Rectal smooth muscle tissue (tissue), 1 donor: Measurements from ENCODE around the gene KCNQ5.
"Not testable (repeated sequence)": the region's sequence is repeated elsewhere in the genome, so short reads cannot be mapped to it uniquely, and the experiment has no call there.

ENCODE experiments used
- H3K27ac ChIP-seq: one replicate; pipeline ENCODE4 v1.7.0; 2013; ENCODE audit warnings: low read depth, low read length, inconsistent platforms
- H3K27me3 ChIP-seq: one replicate; pipeline ENCODE4 v1.7.0; 2013; ENCODE audit warnings: low read length; ENCODE audit not compliant: control insufficient read depth, insufficient read depth
- H3K36me3 ChIP-seq: one replicate; pipeline ENCODE4 v1.7.0; 2013; ENCODE audit warnings: low read length; ENCODE audit not compliant: control insufficient read depth, insufficient read depth
- H3K4me1 ChIP-seq: one replicate; pipeline ENCODE4 v1.7.0; 2013; ENCODE audit warnings: low read length; ENCODE audit not compliant: control insufficient read depth, insufficient read depth
- H3K4me3 ChIP-seq: one replicate; pipeline ENCODE4 v1.7.0; 2013; ENCODE audit warnings: low read length
- H3K9ac ChIP-seq: one replicate; pipeline ENCODE4 v1.7.0; 2013; ENCODE audit warnings: low read length

KCNQ5 gene

GRCh38 chr6:72967329-72967728 lies 345.5 kb downstream of the KCNQ5 start:
- Histone ChIP-seq H3K9ac (no peak overlapping the region), H3K27me3 (no peaks in the 10 kb centered on the region), H3K36me3 (no peaks in the 10 kb centered on the region), H3K4me3 (no peak overlapping the region), H3K4me1 (no peaks in the 10 kb centered on the region), H3K27ac (no peak overlapping the region)

- H3K4me1 ChIP-seq: no peaks in the 10 kb centered on the region
- H3K36me3 ChIP-seq: no peaks in the 10 kb centered on the region
- no peaks in the 10 kb centered on the region for H3K27me3 ChIP-seq
- H3K27ac ChIP-seq: no peak overlapping the region
- H3K4me3 ChIP-seq: no peak overlapping the region
- H3K9ac ChIP-seq: no peak overlapping the region
These were observed 346.8 kb downstream of the KCNQ5 start for GRCh38 chr6:72968704-72969103.

GRCh38 chr6:72969666-72970065 lies 347.8 kb downstream of the KCNQ5 start:
- Histone ChIP-seq H3K27me3 (no peaks in the 10 kb centered on the region), H3K9ac (no peak overlapping the region), H3K27ac (no peak overlapping the region), H3K4me3 (no peak overlapping the region), H3K4me1 (no peaks in the 10 kb centered on the region), H3K36me3 (no peaks in the 10 kb centered on the region)

DNA sequence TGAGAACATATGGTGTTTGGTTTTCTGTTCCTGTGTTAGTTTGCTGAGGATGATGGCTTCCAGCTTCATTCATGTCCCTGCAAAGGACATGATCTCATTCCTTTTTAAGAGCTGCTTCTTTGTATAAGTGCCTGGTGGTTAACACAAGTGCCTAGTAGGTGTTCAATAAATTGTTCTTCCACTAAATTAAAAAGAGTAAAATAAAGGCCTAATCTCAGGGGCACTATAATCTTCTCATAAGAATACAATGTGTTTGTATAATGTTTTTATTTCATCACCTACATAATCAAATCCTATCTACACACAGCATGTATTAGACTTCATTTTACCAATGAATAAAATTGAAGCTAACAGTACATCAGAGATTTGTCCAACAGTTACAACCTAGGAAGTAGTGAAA lies 350.7 kb downstream of the KCNQ5 start:
- Histone ChIP-seq H3K4me1 (no peaks in the 10 kb centered on the region), H3K9ac (no peak overlapping the region), H3K27me3 (no peaks in the 10 kb centered on the region), H3K27ac (no peak overlapping the region), H3K4me3 (no peak overlapping the region), H3K36me3 (no peaks in the 10 kb centered on the region)

DNA sequence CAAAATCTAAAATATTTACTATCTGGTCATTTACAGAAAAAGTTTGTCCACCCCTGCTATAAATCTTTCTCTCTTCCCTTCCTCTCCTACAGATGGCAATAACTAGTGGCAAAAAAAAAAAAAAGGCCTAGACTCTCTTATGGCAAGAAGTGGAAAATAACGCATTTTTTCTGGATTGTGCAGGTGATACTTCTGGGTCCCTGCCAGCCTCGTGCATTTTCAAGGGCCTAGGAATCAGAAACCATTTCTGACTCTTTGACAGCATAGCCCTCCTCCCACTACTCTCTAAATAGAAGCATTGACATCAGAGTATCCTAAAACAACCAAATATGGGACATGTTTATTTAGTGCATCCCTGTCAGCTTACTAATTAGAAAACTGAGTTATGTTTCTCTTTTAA lies 352.4 kb downstream of the KCNQ5 start:
- H3K36me3 ChIP-seq: no peaks in the 10 kb centered on the region
- H3K4me3 ChIP-seq: no peak overlapping the region
- no peak overlapping the region for H3K9ac ChIP-seq
- no peaks in the 10 kb centered on the region for H3K27me3 ChIP-seq
- no peak overlapping the region for H3K27ac ChIP-seq
- no peaks in the 10 kb centered on the region for H3K4me1 ChIP-seq

- Histone ChIP-seq H3K27ac (no peak overlapping the region), H3K9ac (no peak overlapping the region), H3K36me3 (no peaks in the 10 kb centered on the region), H3K27me3 (no peaks in the 10 kb centered on the region), H3K4me1 (no peaks in the 10 kb centered on the region), H3K4me3 (no peak overlapping the region)
These were observed 353.5 kb downstream of the KCNQ5 start for GRCh38 chr6:72975352-72975752.

GRCh38 chr6:72976484-72976883 lies 354.6 kb downstream of the KCNQ5 start:
- H3K4me3 ChIP-seq: no peak overlapping the region
- H3K36me3 ChIP-seq: no peaks in the 10 kb centered on the region
- H3K27ac ChIP-seq: no peak overlapping the region
- no peak overlapping the region for H3K9ac ChIP-seq
- no peaks in the 10 kb centered on the region for H3K4me1 ChIP-seq
- H3K27me3 ChIP-seq: no peaks in the 10 kb centered on the region

- Histone ChIP-seq H3K9ac (no peak overlapping the region), H3K36me3 (no peaks in the 10 kb centered on the region), H3K4me3 (no peak overlapping the region), H3K27me3 (no peaks in the 10 kb centered on the region), H3K4me1 (no peaks in the 10 kb centered on the region), H3K27ac (no peak overlapping the region)
These were observed 355.2 kb downstream of the KCNQ5 start for GRCh38 chr6:72977114-72977513.

DNA sequence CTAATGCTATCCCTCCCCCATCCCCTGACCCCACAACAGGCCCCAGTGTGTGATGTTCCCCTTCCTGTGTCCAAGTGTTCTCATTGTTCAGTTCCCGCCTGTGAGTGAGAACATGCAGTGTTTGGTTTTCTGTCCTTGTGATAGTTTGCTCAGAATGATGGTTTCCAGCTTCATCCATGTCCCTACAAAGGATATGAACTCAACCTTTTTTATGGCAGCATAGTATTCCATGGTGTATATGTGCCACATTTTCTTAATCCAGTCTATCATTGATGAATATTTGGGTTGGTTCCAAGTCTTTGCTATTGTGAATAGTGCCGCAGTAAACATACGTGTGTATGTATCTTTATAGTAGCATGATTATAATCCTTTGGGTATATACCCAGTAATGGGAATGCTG lies 356.9 kb downstream of the KCNQ5 start:
- H3K36me3 ChIP-seq, H3K27ac ChIP-seq, H3K27me3 ChIP-seq, H3K9ac ChIP-seq, H3K4me1 ChIP-seq, H3K4me3 ChIP-seq: not testable (repeated sequence)

DNA sequence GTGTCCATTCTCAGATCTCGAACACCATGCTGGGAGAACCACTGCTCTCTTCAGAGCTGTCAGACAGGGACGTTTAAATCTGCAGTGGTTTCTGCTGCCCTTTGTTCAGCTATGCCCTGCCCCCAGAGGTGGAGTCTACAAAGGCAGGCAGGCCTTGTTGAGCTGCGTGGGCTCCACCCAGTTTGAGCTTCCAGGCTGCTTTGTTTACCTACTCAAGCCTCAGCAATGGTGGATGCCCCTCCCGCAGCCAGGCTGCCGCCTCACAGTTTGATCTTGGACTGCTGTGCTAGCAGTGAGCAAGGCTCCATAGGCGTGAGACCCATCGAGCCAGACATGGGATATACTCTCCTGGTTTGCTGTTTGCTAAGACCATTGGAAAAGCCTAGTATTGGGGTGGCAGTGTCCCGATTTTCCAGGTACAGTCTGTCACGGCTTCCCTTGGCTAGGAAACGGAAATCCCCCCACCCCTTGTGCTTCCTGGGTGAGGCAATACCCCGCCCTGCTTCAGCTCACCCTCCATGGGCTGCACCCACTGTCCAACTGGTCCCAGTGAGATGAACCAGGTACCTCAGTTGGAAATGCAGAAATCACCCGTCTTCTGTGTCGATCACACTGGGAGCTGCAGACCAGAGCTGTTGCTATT lies 362.4 kb downstream of the KCNQ5 start:
- H3K27me3 ChIP-seq, H3K36me3 ChIP-seq, H3K27ac ChIP-seq, H3K4me3 ChIP-seq, H3K9ac ChIP-seq, H3K4me1 ChIP-seq: not testable (repeated sequence)

GRCh38 chr6:72984981-72985665 lies 363.3 kb downstream of the KCNQ5 start:
- H3K9ac ChIP-seq: no peak overlapping the region
- H3K4me3 ChIP-seq: no peak overlapping the region

DNA sequence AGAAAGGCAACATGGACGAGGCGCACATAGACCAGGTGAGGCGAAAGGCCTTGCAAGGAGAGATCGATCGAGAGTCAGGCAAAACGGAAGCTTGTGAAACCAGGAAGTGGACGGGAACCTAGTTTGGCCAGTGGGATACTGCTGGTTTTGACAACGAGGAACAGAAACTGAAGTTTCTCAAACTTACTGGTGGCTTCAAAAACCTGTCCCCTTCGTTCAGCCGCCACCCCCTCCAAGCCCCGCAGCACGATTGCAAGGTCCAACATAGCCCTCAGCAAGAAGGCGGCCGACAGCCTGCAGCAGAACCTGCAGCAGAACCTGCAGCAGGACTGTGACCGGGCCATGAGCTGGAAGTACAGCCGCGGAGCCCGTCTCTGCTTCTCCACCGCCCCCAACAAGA lies 365.4 kb downstream of the KCNQ5 start:
- Histone ChIP-seq H3K27ac (no peak overlapping the region), H3K4me3 (no peak overlapping the region), H3K27me3 (no peaks in the 10 kb centered on the region), H3K36me3 (no peaks in the 10 kb centered on the region), H3K4me1 (no peaks in the 10 kb centered on the region), H3K9ac (no peak overlapping the region)

More at GRCh38 chr6:72984981-72985665, 363.3 kb downstream of the KCNQ5 start:
- Histone ChIP-seq H3K4me1 (no peaks in the 10 kb centered on the region), H3K27ac (no peak overlapping the region), H3K36me3 (no peaks in the 10 kb centered on the region), H3K27me3 (no peaks in the 10 kb centered on the region)

- Histone ChIP-seq H3K4me3 (no peak overlapping the region), H3K27me3 (no peaks in the 10 kb centered on the region), H3K27ac (no peak overlapping the region), H3K36me3 (no peaks in the 10 kb centered on the region), H3K4me1 (no peaks in the 10 kb centered on the region), H3K9ac (no peak overlapping the region)
These were observed 378.1 kb downstream of the KCNQ5 start for GRCh38 chr6:72999995-73000394.
